ENCODE results near the gene TBC1D22A.
"Not testable (repeated sequence)": the region's sequence is repeated elsewhere in the genome, so short reads cannot be mapped to it uniquely, and the experiment has no call there.

Gene TBC1D22A

DNA sequence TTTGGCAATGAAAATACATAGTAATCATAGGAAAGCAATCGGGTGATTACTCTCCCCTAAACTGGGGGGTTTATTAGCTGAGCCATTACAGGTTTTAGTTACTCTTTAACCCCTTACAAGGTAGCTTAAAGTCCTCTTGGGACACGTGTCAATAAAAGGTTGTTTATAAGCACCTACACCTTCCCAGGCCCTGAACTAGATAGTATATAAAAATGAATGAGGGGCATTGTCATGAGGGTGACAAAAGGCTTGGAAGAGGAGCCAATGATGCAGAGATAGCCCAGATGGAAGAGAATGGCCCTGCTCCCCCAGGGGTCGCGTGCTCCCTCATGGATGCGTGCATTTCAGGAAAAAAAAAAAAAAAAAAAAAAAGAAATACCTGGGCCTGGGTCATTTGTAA lies 276.9 kb downstream of the TBC1D22A start:
- no peak for DNase-seq

DNA sequence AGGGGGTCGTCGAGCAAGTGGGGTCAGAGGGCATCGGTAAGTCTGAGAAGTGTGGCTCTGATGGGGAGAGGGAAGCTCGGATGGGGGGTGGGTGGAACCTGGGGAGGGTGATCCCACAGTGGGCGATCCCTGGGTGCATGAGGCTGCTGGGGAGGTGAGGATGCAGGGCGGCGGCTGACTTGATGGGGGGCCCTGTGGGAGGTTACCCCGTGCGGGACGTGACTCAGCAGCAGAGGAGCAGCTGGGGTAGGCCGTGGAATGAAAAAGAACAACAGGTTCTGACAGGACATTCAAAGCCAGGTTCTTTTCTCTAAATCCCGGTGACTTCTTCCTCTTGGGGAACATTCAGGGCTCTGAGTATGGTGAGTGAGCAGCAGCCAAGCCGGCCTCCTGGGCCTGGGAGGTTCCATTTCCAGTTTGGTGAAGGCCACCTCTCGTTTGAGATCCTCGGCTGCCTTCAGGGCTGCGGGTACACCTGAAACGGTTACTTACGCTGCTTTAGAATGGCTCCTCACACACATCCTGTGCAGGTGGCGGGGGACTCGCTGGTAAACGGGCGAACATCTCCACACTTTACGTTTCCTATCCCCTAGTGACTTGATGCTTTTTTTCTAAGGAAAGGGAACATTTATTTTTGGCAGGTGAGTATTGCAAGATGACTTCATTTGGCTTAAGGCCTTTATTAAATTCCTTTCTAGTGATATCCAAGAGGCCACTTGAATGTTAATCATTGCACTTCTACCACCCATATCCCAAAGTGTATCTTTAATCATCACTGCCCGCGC lies 278.2 kb downstream of the TBC1D22A start:
- no peak for DNase-seq

DNA sequence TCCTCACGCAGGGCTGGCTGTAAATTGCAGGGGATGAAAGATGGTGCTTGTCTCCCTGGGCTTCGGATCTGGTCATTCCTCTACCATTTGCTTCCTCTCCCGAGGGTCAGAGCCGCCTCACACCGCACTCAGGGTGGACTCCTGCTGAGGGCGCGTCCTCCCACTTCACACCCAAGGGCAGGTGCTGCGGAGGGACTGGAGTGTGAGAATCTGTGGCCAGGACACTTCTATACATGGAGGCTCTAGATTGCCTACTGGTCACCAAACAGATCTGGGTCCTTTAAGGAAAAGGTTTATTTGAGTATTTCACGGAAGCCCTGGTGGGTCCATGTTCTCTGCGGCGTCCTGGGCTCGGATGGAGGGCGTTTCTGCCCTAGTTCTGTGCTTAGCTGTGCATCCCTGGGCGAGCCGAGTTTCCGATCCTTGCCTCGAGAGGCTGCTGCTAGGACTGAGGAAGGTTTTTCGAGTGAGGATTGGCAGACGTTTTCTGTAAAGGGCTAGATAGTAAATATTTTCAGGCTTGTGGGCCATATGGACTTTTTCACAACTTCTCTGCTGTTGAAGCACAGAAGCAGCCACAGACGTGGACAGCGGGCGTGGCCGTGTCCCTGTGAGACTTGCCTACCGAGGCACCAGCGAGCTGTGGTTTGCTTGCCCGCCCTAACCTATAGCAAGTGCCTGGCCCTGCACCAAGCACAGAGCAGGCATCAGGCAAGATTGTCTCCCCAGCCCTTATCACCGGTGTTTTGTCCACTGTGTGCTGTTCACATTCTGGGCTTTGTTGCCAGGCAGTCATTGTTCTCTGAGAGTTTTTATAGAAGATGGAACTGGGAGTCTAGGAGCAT lies 279.0 kb downstream of the TBC1D22A start:
- DNase-seq, result no peak

DNA sequence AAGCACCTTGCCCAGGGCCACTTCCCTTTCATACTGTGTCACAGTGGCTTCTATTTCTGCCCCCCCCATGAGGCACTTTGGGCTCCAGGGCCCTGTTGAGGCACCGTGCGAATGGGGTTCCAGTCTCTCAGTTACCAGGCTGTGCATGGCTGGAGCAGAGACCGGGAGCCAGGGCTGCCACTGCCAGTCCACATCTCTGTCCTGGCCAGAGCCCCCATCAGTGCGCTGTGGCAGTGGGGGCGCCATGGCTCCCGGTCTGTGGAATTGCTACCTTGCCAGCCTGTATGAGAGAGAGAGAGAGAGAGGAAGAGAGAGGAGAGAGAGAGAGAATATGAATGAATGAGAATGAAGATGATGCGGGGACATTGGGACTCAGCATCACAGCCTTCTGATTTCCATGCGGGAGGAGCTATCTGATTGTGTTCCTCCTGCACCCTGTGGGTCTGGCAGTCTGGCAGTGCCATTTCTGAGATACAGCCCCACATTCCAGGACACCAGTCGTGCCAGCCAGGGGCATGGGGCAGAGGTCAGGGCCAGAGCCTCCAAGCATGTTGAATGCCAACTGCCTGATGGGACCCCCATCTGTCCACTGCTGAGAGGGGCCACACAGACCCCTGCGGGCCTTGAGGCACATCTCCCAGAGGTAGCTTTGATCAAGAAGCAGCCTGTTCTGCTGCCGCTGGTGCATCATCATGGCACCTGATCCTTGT lies 279.8 kb downstream of the TBC1D22A start:
- DNase-seq, result no peak

DNA sequence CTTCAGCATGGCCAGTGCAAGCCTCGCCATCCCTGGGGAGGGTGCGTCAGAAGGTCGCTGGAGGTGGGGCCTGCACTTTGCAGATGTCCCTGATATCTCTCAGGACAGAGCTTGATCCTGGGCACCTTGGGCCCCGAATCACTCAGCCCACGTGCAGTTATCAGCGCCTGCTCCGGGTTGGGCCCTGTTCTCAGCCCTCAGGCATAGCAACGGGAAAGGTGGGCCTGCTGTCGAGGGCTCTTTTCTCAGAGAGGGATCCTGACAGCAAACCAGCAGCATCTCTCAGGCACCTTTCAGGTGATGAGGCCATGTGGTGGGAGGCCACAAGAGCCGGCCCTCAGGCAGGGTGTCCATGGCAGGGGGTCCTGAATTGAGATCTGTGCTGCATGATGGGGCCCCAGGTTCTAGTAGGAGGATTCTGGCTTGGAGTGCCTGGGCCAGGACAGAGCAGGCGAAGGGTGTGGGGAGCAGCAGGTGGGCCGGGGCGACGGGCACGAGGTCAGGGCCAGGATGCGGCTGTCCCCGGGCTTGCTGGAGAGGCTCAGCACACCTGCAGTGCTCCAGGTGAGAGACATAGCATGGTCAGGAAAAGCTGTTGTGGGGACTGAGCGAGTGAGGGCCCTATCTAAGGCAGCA lies 280.5 kb downstream of the TBC1D22A start:
- DNase-seq, result no peak

DNA sequence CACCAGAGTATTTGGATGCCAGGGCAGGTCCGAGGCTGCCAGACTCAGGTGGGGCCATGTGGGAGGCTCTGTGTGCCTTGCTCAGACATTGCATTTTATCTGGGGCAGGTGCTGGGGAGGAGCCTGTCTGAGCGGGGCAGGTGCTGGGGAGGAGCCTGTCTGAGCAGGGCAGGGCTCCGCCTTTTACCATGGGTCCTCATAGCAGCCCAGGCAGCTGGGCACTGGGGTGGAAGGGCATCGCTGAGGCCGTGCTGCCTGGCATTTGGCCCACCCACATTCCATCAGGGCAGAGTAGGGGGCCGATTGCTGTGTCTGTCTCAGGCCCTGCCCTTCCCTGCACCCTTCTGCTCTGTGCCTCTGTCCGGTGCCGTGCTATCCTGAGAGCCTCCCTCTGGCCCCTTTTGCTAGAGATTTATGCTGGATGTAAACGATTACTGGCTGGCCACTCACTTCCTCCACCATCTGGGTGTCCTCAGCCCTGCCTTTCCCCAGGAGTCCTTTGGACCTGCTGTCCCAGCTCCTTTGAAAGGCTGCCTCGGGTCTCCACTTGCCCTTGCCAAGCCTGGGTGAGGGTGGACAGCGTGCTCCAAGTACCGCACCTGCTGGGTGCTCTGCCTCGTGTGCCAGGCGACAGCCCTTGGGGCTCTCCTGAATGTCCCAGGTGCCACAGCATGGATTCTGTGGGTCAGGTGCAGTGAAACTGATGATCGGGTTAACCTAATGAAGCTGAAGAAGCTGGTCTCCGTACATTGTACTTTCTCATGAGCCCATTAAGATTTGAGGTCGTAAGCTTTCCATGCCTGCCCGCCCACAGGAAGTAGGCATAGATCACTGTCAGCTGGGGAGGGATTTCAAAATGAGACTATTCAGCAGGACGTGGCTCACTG lies 281.6 kb downstream of the TBC1D22A start:
- DNase-seq, result peak; percentile 74

DNA sequence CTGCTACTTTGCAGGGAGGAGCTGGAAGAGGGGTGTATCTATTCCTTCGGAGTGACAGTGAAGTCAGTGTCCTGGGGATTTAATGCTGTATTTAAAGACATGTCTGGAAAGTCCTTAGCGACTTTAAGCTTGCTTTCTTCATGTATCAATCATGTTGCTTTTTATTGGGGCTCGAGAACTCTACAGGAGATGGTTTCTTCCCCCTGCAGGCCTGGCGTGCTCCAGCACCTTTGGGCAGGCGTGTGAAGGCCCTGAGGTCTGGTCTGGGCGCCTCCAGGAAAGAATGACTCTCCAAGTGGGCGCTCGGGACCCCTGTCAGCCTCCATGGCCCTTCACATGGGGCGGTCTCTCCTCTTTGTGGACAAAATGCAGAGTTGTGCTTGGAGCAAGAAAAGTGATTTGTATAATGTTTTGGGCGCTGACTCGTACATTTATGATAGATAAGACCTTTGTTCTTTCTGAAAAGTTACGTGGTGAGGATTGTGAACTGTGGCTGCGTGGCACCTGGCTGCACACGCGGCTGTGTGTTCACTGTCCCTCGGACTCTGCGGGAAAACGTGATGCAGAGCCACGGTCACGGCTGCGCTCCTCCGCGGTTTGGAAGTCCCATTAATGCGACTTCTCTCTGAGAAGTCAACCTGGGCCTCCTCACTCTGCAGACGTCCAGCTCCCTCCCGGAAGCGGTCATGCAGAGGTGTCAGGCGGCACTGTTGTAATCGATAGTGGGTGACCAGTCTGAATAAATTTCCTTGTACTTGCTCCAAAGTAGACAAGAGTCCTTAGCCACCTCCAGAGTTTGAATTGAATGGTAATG lies 282.5 kb downstream of the TBC1D22A start:
- no peak for DNase-seq

DNA sequence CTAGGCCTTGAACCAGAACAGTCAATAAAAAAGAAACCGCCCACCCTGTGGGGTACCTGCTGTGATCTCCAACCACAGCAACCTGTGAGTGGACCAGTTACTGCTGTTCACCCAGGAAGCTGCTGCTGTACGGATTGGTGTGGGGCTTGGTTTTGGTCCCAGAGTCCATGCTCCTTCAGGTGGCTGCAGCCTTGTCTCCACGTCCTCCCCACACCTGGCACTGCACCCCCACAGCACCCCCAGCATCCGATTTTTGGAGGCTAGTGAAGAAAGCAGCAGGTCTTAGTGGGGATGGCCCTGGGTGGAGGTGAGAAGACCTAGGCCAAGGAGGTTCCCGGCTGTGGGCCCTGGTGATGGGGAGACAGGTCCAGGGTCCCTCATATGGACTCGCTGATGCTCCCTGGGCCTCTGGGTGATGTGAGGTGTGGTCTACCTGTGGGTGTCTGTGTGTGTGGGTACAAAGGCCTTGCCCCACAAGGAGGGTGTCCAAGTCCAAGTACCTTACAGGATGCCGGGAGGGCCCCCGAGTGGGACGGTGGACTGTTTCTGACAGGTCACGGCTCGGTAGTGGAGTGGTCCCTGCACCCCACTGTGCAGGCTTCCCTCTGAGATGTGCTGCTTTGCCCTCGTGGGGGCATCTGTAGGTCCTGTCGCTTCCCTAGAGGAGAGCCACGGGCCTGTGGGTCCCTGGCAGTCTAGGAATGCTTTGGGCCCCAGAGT lies 283.4 kb downstream of the TBC1D22A start:
- no peak for DNase-seq

DNA sequence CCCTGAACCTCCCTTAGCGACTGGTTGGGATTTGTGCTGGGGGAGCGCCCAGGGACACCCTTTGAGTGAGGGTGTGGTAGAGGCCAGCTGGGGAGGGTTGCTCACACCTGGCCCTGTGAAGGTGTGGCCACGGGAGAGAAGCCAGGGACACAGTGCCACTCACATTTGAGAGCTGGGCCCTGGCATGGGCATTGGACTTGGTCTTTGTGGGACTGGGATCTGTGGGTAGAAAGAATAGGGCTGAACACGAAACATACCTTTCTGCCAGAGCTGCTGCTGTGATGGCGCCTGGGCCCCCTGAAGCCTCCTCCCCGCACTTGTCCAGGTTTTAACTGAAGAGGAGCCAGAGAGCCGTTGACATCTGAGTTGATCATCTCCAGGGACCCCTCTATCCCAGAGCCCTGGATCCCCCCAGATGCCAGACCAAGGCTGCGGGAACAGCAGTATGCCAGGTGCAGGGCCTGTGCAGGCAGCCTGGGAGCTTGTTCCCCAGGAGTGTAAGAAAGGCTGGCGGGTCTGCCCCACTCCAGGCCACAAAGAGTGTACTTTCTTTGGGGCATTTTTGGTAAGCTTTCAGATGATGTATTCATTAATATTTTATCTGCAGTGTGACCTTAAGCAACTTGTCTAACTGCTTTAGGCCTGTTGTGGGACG lies 284.1 kb downstream of the TBC1D22A start:
- DNase-seq, result no peak

DNA sequence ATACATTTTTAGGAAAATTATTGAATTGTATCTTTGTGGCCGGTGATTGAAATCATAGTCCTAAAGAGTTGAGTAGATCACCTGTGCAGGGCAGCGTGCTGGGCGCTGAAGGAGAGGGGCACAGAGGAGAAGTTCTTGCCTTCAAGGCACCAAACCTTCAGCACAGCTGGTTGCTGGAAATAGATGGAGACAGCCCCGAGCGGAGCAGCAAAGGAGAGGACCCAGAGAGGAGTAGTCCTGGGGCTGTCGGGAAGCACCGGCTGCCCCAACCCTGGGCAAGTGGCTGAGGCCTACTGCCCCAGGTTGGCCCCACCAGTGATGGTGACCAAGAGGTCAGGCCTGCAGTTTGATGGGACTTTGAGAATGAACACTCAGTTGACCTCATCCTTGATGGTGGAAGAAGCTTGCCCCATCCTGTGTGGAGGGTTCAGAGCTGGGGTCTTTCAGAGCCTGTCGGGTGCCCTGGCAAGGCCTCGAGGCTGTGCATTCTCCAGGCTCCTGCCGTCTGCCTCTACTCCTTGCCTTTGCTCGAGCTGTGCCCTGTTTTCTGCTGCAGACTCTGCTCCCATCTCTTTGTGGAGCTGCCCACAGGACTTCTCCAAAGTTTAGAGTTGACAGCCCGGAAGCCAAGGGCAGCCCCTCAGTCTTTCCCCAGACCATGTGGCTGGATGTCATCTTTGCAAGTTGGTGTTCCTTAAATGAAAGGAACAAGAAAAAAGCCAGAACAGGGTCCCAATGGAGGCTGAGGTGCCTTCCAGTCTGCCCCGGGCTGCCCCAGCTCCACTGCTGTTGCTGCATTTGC lies 285.1 kb downstream of the TBC1D22A start:
- no peak for DNase-seq

DNA sequence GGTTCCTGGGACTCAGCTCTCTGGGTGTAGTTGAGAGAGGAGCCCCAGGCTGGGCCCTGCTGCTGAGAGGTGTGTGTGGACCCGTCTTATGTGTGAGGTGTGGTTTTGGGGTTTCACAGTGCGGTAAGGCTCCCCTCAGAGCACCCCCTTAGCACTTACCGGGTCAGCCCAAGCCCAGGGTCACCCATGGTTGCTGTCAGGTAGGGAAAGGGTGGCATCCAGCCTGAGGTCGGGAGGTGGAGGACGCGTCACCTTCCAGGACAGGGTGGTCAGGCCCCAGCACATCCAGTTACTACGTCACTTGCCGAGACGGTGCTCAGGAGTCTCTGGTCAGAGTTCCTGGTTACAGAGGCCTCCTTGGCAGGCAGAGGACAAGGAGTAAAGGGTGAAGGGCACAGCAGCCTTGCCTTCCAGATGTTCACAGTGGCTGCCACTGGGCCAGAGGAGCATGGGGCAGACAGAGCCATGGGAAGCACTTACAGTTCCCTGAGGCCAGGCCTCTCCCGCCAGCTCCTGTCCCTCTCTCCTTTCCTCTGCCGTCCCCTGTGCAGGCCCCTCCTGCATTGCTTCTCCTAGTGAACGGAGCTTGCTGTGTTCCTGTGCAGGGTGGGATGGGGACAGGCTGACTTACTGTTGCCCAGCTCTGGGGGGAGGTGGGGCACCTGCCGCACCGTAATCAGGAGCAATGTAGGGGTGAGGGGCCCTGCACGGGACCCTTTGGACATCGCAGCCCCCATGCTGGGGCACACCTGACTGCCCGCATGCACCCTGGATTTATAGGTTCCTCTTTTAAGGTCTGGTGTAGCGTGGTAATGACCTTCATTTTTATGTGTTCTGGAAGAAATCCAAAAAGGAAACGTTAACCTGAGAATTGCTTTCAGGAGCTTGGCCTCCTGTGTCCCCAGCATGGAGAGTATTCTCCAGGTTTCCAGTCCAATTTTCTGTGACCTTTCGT lies 285.9 kb downstream of the TBC1D22A start:
- no peak for DNase-seq

DNA sequence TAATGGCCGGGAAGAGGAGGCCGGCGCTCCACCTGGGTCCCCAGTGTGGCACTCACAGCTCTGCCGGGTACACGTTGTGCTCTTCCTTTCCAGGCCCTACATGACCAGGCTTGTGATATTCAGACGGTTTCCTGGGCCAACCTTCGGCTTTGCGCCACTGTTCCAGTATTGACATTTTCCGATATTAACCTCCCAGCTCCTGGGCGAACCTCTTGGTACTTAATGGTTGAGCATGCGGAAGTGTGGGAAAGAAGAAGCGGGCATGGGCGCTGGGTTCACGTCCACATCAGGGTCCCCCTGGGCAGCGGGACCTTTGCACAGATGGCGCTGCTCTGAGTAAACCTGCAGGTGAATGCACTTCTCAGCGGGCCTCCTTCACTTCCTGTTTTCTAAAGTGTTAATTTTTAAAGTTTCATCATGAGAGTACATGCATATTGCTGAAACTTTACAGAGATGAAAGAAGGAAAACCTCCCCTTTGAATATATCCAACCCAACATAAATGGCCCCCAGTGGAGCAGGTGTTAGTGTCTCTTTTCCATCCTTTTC lies 286.7 kb downstream of the TBC1D22A start:
- DNase-seq, result no peak

DNA sequence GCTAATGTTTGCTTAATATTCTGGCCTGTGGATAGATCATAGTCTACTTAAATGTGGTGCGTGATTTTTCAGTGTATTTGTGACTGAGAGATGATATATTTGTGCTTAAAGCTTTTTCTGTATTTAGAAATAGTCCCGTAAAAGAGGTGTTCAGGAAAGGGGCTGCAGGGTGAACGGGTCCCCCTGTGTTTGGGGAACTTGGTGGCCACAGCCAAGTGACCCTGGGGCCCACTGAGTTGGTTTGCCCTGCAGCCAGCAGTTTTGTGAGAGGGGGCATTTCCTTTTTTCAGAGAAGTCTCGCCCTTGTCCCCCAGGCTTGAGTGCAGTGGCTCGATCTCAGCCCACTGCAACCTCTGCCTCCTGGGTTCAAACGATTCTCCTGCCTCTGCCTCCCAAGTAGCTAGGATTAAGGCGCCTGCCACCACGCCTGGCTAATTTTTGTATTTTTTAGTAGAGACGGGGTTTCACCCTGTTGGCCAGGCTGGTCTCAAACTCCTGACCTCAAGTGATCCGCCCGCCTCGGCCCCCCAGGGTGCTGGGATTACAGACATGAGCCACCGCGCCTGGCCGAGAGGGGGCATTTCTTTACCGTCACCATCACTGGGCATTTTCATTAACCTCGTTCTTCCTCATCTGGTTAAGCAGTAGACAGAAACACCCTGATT lies 287.4 kb downstream of the TBC1D22A start:
- DNase-seq, result not testable (repeated sequence)

DNA sequence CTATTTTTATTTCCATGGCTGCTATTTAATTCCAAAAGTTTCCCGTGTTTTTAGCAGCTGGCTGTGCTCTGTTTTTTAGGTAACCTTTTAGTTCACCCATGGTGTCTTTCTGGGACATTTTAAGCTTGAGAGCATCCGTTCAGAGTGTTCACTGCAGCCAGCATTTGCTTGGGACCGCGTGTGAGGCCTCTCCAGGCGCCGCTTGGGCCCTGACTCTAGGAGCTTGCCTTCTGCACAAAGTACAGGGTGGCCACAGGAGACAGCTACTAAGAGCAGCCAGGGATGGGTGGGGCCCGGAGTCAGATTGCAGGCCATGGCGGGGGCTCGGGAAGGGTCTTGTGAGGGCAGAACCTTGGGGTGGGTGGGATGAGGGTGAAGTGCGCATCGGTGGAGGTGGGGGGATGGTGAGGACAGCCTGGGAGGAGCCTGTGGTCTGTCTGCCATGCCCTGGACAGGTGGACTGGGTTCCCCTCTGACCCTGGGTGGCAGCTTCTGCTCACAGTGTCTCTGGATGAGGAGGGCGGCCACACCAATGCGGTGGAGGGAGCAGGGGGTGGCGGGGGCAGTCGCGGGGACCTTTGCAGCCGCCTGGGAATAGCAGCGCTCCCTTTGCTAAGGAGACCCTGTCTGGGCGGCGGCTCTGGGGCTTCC lies 288.1 kb downstream of the TBC1D22A start:
- no peak for DNase-seq

DNA sequence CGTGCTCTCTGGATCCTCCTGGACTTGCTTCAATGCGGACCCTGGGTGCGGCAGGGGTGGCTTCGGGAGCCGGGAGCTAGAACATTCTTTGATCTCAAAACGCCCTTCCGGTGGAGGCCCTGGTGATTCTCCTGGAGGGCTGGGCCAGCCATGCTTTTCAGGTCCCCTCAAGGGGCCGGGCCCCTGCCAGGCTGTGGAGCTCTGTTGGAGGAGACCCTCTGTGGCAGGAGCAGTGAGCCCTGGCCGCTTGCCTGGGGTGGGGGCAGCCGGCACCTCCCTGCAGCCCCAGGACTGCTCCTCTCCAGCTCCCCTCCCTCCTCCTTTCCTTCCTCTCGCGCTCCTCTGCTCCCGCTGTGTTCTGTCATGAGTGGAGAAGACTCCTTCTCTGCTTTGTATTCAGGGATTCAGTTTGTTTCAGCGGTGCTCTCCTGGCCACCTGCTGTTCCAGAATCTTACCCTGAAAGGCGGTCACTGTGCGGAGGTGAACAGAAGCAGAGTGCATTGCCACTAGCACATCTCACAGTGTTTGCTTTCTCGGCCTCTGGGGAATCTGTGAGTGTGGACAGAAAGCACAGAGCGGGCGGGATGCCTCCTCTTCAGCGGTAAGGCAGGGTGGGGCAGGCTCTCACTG lies 289.1 kb downstream of the TBC1D22A start:
- DNase-seq, result no peak
